ENCODE measurements around the gene VSTM1. TPM values are rescaled to one million over a fixed set of nuclear protein-coding genes. Genes with fewer than 3 reads are reported as not detected.

The VSTM1 gene
- total RNA-seq, 1 experiment from 2014 or later: not detected

DNA sequence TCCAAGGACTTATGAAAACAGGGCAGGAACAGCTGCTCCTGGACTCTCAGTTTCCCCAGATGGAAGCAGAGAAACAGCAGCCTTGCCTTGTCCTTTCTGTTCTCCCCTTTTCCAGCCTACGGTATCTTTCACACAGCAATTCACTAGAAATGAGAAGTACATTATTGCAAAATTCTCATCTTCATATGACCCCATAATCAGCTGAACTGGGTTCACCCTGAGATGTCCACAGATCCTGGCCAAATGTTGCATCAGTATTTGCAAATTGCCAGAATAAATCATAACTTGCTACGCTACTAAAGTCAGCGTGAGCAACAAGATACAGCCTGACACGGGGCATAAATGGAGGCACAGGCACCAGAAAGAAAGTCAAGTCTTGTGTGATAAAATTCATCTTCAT, 16.1 kb downstream of the VSTM1 start:
- ChIA-PET POLR2A (no interaction called here), CTCF (interaction anchor here (0.6 kb wide), 1 partner anchor 18 kb away, joined by 3 read pairs; no protein-coding TSS in a partner anchor)
- Histone ChIP-seq H3K4me1 (no peaks in the 10 kb centered on the region), H3K9me3 (peaks cover 14% of the 10 kb centered on the region), H3K27me3 (replicated peaks; ENCODE audit: control insufficient read depth, insufficient read depth, low read length) (no peaks in the 10 kb centered on the region), H3K4me3 (ENCODE audit: low read depth, low read length) (no peak overlapping the region), H3K36me3 (ENCODE audit: control insufficient read depth, insufficient read depth, low read length) (no peaks in the 10 kb centered on the region)
- no TSS peak for BruUV-seq (replicated peaks)
- intact Hi-C loops (cut with micrococcal nuclease; ENCODE audit: unreplicated experiment): no loop called here
- H3K27ac Mint-ChIP-seq (ENCODE audit: unreplicated experiment): no peak overlapping the region
- TF ChIP-seq, protein P1, sequence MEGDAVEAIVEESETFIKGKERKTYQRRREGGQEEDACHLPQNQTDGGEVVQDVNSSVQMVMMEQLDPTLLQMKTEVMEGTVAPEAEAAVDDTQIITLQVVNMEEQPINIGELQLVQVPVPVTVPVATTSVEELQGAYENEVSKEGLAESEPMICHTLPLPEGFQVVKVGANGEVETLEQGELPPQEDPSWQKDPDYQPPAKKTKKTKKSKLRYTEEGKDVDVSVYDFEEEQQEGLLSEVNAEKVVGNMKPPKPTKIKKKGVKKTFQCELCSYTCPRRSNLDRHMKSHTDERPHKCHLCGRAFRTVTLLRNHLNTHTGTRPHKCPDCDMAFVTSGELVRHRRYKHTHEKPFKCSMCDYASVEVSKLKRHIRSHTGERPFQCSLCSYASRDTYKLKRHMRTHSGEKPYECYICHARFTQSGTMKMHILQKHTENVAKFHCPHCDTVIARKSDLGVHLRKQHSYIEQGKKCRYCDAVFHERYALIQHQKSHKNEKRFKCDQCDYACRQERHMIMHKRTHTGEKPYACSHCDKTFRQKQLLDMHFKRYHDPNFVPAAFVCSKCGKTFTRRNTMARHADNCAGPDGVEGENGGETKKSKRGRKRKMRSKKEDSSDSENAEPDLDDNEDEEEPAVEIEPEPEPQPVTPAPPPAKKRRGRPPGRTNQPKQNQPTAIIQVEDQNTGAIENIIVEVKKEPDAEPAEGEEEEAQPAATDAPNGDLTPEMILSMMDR (IDR thresholded peaks at IDR 0.05; ENCODE audit: insufficient read depth in 1 of 2, low read depth in 1 of 2, low read length in 1 of 2, severe bottlenecking in 1 of 2, unreplicated experiment in 1 of 2): no peak
- DNase-seq: no peak
- H3K9me3 Mint-ChIP-seq (ENCODE audit: unreplicated experiment): peaks cover 19% of the 10 kb centered on the region
- no peaks in the 10 kb centered on the region for H3K4me1 Mint-ChIP-seq (ENCODE audit: low read depth, unreplicated experiment)
- H3K4me3 Mint-ChIP-seq (ENCODE audit: unreplicated experiment): no peak overlapping the region
- no peaks in the 10 kb centered on the region for H3K27me3 Mint-ChIP-seq (ENCODE audit: insufficient read depth, unreplicated experiment)
- H3K36me3 Mint-ChIP-seq (ENCODE audit: insufficient read depth, unreplicated experiment): no peaks in the 10 kb centered on the region

DNA sequence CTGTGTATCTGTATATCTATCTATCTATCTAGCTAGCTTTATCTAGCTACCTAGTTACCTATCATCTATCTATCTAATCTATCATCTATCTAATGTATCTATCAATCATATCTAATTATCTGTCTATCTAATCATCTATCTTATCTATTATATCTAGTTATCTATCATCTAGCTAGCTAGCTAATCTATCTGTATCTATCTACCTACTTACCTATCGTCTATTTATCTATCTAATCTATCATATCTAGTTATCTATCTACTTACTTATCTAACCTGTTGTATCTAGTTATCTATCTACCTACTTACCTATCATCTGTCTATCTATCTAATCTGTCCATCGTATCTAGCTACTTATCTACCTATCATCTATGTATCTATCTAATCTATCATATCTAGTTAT, 17.9 kb downstream of the VSTM1 start:
- H3K36me3 Mint-ChIP-seq (ENCODE audit: insufficient read depth, unreplicated experiment): no peaks in the 10 kb centered on the region
- no peak overlapping the region for H3K4me3 Mint-ChIP-seq (ENCODE audit: unreplicated experiment)
- TF ChIP-seq, protein P1 (IDR thresholded peaks at IDR 0.05; ENCODE audit: insufficient read depth in 1 of 2, low read depth in 1 of 2, low read length in 1 of 2, severe bottlenecking in 1 of 2, unreplicated experiment in 1 of 2): no peak
- Histone ChIP-seq H3K9me3 (peaks cover 14% of the 10 kb centered on the region), H3K36me3 (ENCODE audit: control insufficient read depth, insufficient read depth, low read length) (no peaks in the 10 kb centered on the region), H3K4me3 (ENCODE audit: low read depth, low read length) (no peak overlapping the region), H3K4me1 (no peaks in the 10 kb centered on the region), H3K27me3 (replicated peaks; ENCODE audit: control insufficient read depth, insufficient read depth, low read length) (no peaks in the 10 kb centered on the region)
- POLR2A ChIA-PET: no interaction called here
- peaks cover 7% of the 10 kb centered on the region for H3K4me1 Mint-ChIP-seq (ENCODE audit: low read depth, unreplicated experiment)
- no peak for DNase-seq
- intact Hi-C loops (cut with micrococcal nuclease; ENCODE audit: unreplicated experiment): no loop called here
- H3K27ac Mint-ChIP-seq (ENCODE audit: unreplicated experiment): no peak overlapping the region
- H3K27me3 Mint-ChIP-seq (ENCODE audit: insufficient read depth, unreplicated experiment): no peaks in the 10 kb centered on the region
- no TSS peak for BruUV-seq (replicated peaks)
- CTCF ChIA-PET: no interaction called here
- H3K9me3 Mint-ChIP-seq (ENCODE audit: unreplicated experiment): peaks cover 19% of the 10 kb centered on the region

DNA sequence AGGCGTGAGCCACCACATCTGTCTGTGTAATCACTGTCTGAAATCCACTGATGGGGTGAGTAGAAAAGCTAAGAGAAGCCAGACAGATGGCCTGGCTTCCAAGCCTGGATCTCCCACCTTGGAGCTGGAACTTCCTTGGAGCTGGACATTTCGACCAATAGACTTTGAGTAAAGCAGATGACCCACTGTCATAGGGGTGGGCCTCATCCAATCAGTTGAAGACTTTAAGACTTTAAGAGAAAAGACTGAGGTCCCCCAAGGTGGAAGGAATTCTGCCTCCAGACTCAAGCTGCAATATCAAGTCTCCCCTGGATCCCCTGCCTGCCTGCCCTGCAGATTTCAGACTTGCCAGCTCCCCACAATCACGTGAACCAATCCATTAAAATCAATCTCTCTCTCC, 20.7 kb downstream of the VSTM1 start:
- H3K4me3 Mint-ChIP-seq (ENCODE audit: unreplicated experiment): no peak overlapping the region
- CTCF ChIA-PET: interaction anchor here (0.8 to 1.5 kb wide), 3 partner anchors 13 to 847 kb away, joined by 3 to 5 read pairs (median 3); no protein-coding TSS in a partner anchor
- POLR2A ChIA-PET: no interaction called here
- H3K36me3 Mint-ChIP-seq (ENCODE audit: insufficient read depth, unreplicated experiment): no peaks in the 10 kb centered on the region
- Histone ChIP-seq H3K36me3 (ENCODE audit: control insufficient read depth, insufficient read depth, low read length) (no peaks in the 10 kb centered on the region), H3K27me3 (replicated peaks; ENCODE audit: control insufficient read depth, insufficient read depth, low read length) (no peaks in the 10 kb centered on the region), H3K4me1 (no peaks in the 10 kb centered on the region), H3K9me3 (peaks cover 18% of the 10 kb centered on the region), H3K4me3 (ENCODE audit: low read depth, low read length) (no peak overlapping the region)
- H3K4me1 Mint-ChIP-seq (ENCODE audit: low read depth, unreplicated experiment): peaks cover 7% of the 10 kb centered on the region
- no peak overlapping the region for H3K27ac Mint-ChIP-seq (ENCODE audit: unreplicated experiment)
- intact Hi-C loops (cut with micrococcal nuclease; ENCODE audit: unreplicated experiment): no loop called here
- no peak for DNase-seq
- TF ChIP-seq, protein P1 (IDR thresholded peaks at IDR 0.05; ENCODE audit: insufficient read depth in 1 of 2, low read depth in 1 of 2, low read length in 1 of 2, severe bottlenecking in 1 of 2, unreplicated experiment in 1 of 2): no peak
- no peaks in the 10 kb centered on the region for H3K27me3 Mint-ChIP-seq (ENCODE audit: insufficient read depth, unreplicated experiment)
- no TSS peak for BruUV-seq (replicated peaks)
- peaks cover 19% of the 10 kb centered on the region for H3K9me3 Mint-ChIP-seq (ENCODE audit: unreplicated experiment)

All from Caco-2 (cell line).